Neural progenitor cell (in vitro differentiated cells): ENCODE results near the gene TK1. TPM values are rescaled to one million over a fixed set of nuclear protein-coding genes. Genes with fewer than 3 reads are reported as not detected.

ENCODE experiments used
- DNase-seq: peaks from one replicate; pipeline ENCODE4 v3.0.0-alpha.2; 2016; ENCODE audit warnings: low spot score
- H2AFZ ChIP-seq: fragments of 200-600 bp; sonication (generic); replicated peaks from 2 replicates; pipeline ENCODE4 v1.6.1; 2016; ENCODE audit warnings: antibody characterized with exemption
- H3F3A ChIP-seq: fragments of 200-600 bp; sonication (generic); 2 replicates; pipeline ENCODE4 v1.6.1; 2016; ENCODE audit warnings: antibody characterized with exemption, low read depth
- H3K27ac ChIP-seq: fragments of 200-600 bp; sonication (generic); 2 replicates; pipeline ENCODE4 v1.5.1; 2016; ENCODE audit warnings: mild to moderate bottlenecking
- H3K27me3 ChIP-seq: fragments of 200-600 bp; sonication (generic); 2 replicates; pipeline ENCODE4 v1.6.1; 2016; ENCODE audit warnings: mild to moderate bottlenecking, moderate library complexity
- H3K36me3 ChIP-seq: fragments of 200-600 bp; sonication (generic); 2 replicates; pipeline ENCODE4 v1.5.1; 2016
- H3K4me1 ChIP-seq: fragments of 200-600 bp; sonication (generic); 2 replicates; pipeline ENCODE4 v1.6.1; 2016; ENCODE audit warnings: mixed run types
- H3K4me2 ChIP-seq: fragments of 200-600 bp; sonication (generic); 2 replicates; pipeline ENCODE4 v1.6.1; 2016
- H3K4me3 ChIP-seq: fragments of 200-600 bp; sonication (generic); 2 replicates; pipeline ENCODE4 v1.5.1; 2016
- H3K79me2 ChIP-seq: fragments of 200-600 bp; sonication (generic); 2 replicates; pipeline ENCODE4 v1.6.1; 2016; ENCODE audit warnings: low read depth
- H3K9ac ChIP-seq: fragments of 200-600 bp; sonication (generic); 2 replicates; pipeline ENCODE4 v1.6.1; 2016
- H3K9me3 ChIP-seq: fragments of 200-600 bp; sonication (generic); 2 replicates; pipeline ENCODE4 v1.5.1; 2016; ENCODE audit warnings: low read depth
- H4K20me1 ChIP-seq: fragments of 200-600 bp; sonication (generic); 2 replicates; pipeline ENCODE4 v1.6.1; 2016; ENCODE audit warnings: low read depth
- H3K27ac Mint-ChIP-seq: 3 replicates; pipeline ENCODE4 v1.8.0; 2021; ENCODE audit warnings: mixed read lengths
- H3K27me3 Mint-ChIP-seq: 2 replicates; pipeline ENCODE4 v1.8.0; 2022; ENCODE audit warnings: low read depth, mild to moderate bottlenecking, inconsistent platforms, moderate library complexity, mixed read lengths; ENCODE audit not compliant: insufficient read depth
- H3K36me3 Mint-ChIP-seq: 3 replicates; pipeline ENCODE4 v1.8.0; 2021; ENCODE audit warnings: mixed read lengths
- H3K4me1 Mint-ChIP-seq: 3 replicates; pipeline ENCODE4 v1.8.0; 2021; ENCODE audit warnings: mixed read lengths
- H3K4me3 Mint-ChIP-seq: 3 replicates; pipeline ENCODE4 v1.8.0; 2021; ENCODE audit warnings: mild to moderate bottlenecking, moderate library complexity, mixed read lengths
- H3K9me3 Mint-ChIP-seq: 3 replicates; pipeline ENCODE4 v1.8.0; 2020; ENCODE audit warnings: mixed read lengths
- CTCF ChIP-seq: fragments of 200-600 bp; sonication (generic); IDR thresholded peaks from 2 replicates; pipeline ENCODE4 v1.5.1; 2017; ENCODE audit warnings: antibody characterized with exemption, mild to moderate bottlenecking
- EZH2 ChIP-seq: fragments of 200-600 bp; sonication (generic); IDR thresholded peaks from 2 replicates; pipeline ENCODE4 v1.6.1; 2017; ENCODE audit warnings: antibody characterized with exemption, mild to moderate bottlenecking, moderate library complexity
- EZH2phosphoT487 ChIP-seq: fragments of 200-600 bp; sonication (generic); IDR thresholded peaks from 2 replicates; pipeline ENCODE4 v1.6.1; 2017; ENCODE audit warnings: antibody characterized with exemption
- total RNA-seq: library from RNA; depleted of rRNA; stranded (reverse); fragments of >200 nt; gene quantifications from 2 replicates; pipeline ENCODE4 v1.2.3, GENCODE V29; 2015; ENCODE audit warnings: low replicate concordance

TK1 gene
- total RNA-seq, 1 donor from 2014 or later, result 27.3 TPM

- Histone ChIP-seq H3K9ac (no peak overlapping the region), H3K4me3 (no peak overlapping the region), H3K27me3 (peaks cover 21% of the 10 kb centered on the region), H3K4me2 (no peak overlapping the region), H3K27ac (peak overlapping the region; percentile 31), H4K20me1 (peaks cover 6% of the 10 kb centered on the region), H3F3A (peaks cover 46% of the 10 kb centered on the region), H3K4me1 (peaks cover 3% of the 10 kb centered on the region), H2AFZ (no peak overlapping the region), H3K36me3 (no peaks in the 10 kb centered on the region), H3K79me2 (peaks cover 4% of the 10 kb centered on the region), H3K9me3 (no peaks in the 10 kb centered on the region)
- no peak for DNase-seq
- H3K9me3 Mint-ChIP-seq, result no peaks in the 10 kb centered on the region
- no peak overlapping the region for H3K4me3 Mint-ChIP-seq
- no peak overlapping the region for H3K27ac Mint-ChIP-seq
- no peak for TF ChIP-seq EZH2
- TF ChIP-seq CTCF, result no peak
- TF ChIP-seq EZH2phosphoT487, result no peak
- peaks cover 10% of the 10 kb centered on the region for H3K36me3 Mint-ChIP-seq
- peaks cover 28% of the 10 kb centered on the region for H3K4me1 Mint-ChIP-seq
- H3K27me3 Mint-ChIP-seq, result peaks cover 20% of the 10 kb centered on the region
Measured at GRCh38 chr17:78226055-78226758, 39.4 kb upstream of the TK1 start.

GRCh38 chr17:78225088-78225865 lies 38.4 kb upstream of the TK1 start:
- Mint-ChIP-seq H3K27ac (no peak overlapping the region), H3K4me3 (no peak overlapping the region), H3K36me3 (peaks cover 13% of the 10 kb centered on the region), H3K27me3 (peaks cover 10% of the 10 kb centered on the region), H3K4me1 (peaks cover 26% of the 10 kb centered on the region), H3K9me3 (no peaks in the 10 kb centered on the region)
- Histone ChIP-seq H3K36me3 (no peaks in the 10 kb centered on the region), H3K79me2 (peaks cover 12% of the 10 kb centered on the region), H3K4me3 (no peak overlapping the region), H3K4me2 (no peak overlapping the region), H3K27me3 (peaks cover 11% of the 10 kb centered on the region), H4K20me1 (peaks cover 6% of the 10 kb centered on the region), H3F3A (peaks cover 46% of the 10 kb centered on the region), H3K27ac (peak overlapping the region; percentile 31), H3K9me3 (no peaks in the 10 kb centered on the region), H2AFZ (no peak overlapping the region), H3K9ac (no peak overlapping the region), H3K4me1 (peaks cover 3% of the 10 kb centered on the region)
- TF ChIP-seq CTCF (no peak), EZH2 (no peak), EZH2phosphoT487 (no peak)
- no peak for DNase-seq

DNA sequence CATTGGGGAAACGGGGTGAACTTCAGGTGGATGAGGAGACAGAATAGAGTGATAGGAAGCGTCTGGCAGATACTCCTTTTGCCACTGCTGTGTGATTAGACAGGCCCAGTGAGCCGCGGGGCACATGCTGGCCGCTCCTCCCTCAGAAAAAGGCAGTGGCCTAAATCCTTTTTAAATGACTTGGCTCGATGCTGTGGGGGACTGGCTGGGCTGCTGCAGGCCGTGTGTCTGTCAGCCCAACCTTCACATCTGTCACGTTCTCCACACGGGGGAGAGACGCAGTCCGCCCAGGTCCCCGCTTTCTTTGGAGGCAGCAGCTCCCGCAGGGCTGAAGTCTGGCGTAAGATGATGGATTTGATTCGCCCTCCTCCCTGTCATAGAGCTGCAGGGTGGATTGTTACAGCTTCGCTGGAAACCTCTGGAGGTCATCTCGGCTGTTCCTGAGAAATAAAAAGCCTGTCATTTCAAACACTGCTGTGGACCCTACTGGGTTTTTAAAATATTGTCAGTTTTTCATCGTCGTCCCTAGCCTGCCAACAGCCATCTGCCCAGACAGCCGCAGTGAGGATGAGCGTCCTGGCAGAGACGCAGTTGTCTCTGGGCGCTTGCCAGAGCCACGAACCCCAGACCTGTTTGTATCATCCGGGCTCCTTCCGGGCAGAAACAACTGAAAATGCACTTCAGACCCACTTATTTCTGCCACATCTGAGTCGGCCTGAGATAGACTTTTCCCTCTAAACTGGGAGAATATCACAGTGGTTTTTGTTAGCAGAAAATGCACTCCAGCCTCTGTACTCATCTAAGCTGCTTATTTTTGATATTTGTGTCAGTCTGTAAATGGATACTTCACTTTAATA lies 37.6 kb upstream of the TK1 start:
- H3K4me1 Mint-ChIP-seq, result peaks cover 30% of the 10 kb centered on the region
- H3K9me3 Mint-ChIP-seq, result no peaks in the 10 kb centered on the region
- Histone ChIP-seq H3K4me2 (no peak overlapping the region), H3K27ac (no peak overlapping the region), H3K27me3 (peaks cover 3% of the 10 kb centered on the region), H3K9ac (no peak overlapping the region), H3F3A (peaks cover 50% of the 10 kb centered on the region), H3K79me2 (peaks cover 17% of the 10 kb centered on the region), H3K9me3 (no peaks in the 10 kb centered on the region), H2AFZ (no peak overlapping the region), H3K36me3 (no peaks in the 10 kb centered on the region), H4K20me1 (peaks cover 10% of the 10 kb centered on the region), H3K4me1 (peaks cover 3% of the 10 kb centered on the region), H3K4me3 (no peak overlapping the region)
- no peak for TF ChIP-seq CTCF
- no peak for TF ChIP-seq EZH2phosphoT487
- peaks cover 18% of the 10 kb centered on the region for H3K36me3 Mint-ChIP-seq
- DNase-seq, result no peak
- H3K27ac Mint-ChIP-seq, result no peak overlapping the region
- peaks cover 7% of the 10 kb centered on the region for H3K27me3 Mint-ChIP-seq
- no peak overlapping the region for H3K4me3 Mint-ChIP-seq
